ENCODE results near the gene TOM1.

DNA sequence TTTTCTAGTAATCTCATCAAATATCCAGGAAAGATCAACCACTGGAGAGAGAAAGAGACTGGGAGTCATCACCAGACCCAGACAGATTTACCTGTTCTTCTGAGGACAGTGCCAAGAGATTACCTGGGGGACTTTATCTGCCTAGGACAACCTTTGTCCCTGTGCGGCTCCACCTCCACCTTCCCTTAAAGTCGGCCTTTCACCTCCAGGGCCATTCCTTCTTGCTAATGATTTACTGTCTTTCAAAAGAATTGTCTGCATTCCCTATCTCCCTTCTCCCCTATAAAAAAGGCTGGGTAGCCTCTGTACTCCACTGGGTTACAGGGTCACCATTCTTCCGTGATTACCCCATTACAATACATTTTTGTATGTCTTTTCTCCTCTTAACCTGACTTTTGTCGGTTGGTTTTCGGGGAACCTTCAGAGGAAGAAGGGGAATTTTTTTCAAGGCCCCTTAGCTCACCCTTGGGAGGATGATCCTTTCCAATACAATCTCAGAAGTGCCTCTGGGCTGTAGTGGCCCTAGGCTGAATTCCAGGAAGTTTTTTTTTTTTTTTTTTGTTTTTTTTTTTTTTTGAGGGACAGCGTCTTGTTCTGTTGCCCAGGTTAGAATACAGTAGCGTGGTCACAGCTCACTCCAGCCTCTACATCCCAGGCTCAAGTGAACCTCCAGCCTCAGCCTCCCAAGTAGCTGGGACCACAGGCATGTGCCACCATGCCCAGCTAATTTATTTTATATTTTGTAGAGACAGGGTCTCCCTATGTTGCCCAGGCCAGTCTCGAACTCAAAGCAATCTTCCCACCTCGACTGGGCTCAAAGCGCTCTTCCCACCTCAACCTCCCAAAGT, 79.7 kb downstream of the TOM1 start:
- no peak for TF ChIP-seq ARNT (IDR thresholded peaks at IDR 0.05)
- TF ChIP-seq HDGF (IDR thresholded peaks at IDR 0.05; ENCODE audit: borderline replicate concordance), result no peak
- no peak for TF ChIP-seq L3MBTL2 (conservative IDR thresholded peaks at IDR 0.05)
- no peak for TF ChIP-seq FOXA1 (IDR thresholded peaks at IDR 0.05)
- no peak for TF ChIP-seq SP1 (IDR thresholded peaks at IDR 0.05)
- TF ChIP-seq, protein P1, sequence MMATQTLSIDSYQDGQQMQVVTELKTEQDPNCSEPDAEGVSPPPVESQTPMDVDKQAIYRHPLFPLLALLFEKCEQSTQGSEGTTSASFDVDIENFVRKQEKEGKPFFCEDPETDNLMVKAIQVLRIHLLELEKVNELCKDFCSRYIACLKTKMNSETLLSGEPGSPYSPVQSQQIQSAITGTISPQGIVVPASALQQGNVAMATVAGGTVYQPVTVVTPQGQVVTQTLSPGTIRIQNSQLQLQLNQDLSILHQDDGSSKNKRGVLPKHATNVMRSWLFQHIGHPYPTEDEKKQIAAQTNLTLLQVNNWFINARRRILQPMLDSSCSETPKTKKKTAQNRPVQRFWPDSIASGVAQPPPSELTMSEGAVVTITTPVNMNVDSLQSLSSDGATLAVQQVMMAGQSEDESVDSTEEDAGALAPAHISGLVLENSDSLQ (IDR thresholded peaks at IDR 0.05), result no peak
- no peak for TF ChIP-seq FOXM1 (IDR thresholded peaks at IDR 0.05; ENCODE audit: borderline replicate concordance)
- no peak for TF ChIP-seq SUZ12 (IDR thresholded peaks at IDR 0.05)
- no peak; the same call in 1 of the 2 replicates for TF ChIP-seq ZNF384 (IDR thresholded peaks at IDR 0.05)
- no peak for TF ChIP-seq BHLHE40 (IDR thresholded peaks at IDR 0.05; ENCODE audit: borderline replicate concordance)
- no peak for TF ChIP-seq ELF4 (IDR thresholded peaks at IDR 0.05)
